ENCODE results near the gene SHISAL2A. TPM values are rescaled to one million over a fixed set of nuclear protein-coding genes. Genes with fewer than 3 reads are reported as not detected.
A peak's percentile ranks its signal among the peaks of the same experiment; 100 is the strongest.
"Not testable (repeated sequence)": the region's sequence is repeated elsewhere in the genome, so short reads cannot be mapped to it uniquely, and the experiment has no call there.

The SHISAL2A gene
- total RNA-seq, 2 donors from 2014 or later = 0.22 TPM; not detected in 1

DNA sequence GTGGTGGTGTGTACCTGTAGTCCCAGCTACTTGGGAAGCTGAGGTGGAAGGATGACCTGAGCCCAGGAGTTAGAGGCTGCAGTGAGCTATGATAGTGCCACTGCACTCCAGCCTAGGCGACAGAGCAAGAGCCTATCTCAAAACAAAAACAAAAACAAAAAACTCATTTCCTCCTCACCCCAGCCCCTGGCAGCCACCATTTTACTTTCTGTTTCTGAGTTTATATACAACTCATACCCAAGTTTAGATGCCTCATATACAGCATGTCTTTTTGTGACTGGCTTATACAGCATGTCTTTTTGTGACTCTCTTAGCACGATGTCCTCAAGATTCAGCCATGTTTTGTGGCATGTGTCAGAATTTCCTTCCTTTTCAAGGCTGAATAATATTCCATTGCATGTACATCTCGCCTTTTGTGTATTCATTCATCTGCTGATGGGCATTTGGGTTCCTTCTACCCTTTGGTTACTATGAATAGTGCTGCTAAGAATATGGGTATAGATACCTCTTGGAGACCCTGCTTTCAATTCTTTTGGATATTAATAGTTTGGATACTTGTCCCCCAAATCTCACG, 50.5 kb downstream of the SHISAL2A start:
- Histone ChIP-seq H3K4me3 (no peak overlapping the region), H3K27me3 (no peaks in the 10 kb centered on the region), H3K27ac (no peak overlapping the region), H3K36me3 (peaks cover 3% of the 10 kb centered on the region), H3K9me3 (no peaks in the 10 kb centered on the region), H3K4me1 (no peaks in the 10 kb centered on the region), H3K9ac (ENCODE audit: low read depth in 2 of 2, low read length in 2 of 2) (no peak overlapping the region)
- DNase-seq = no peak
- intact Hi-C loops (cut with DNase I) = no loop called here
- TF ChIP-seq, protein P1, sequence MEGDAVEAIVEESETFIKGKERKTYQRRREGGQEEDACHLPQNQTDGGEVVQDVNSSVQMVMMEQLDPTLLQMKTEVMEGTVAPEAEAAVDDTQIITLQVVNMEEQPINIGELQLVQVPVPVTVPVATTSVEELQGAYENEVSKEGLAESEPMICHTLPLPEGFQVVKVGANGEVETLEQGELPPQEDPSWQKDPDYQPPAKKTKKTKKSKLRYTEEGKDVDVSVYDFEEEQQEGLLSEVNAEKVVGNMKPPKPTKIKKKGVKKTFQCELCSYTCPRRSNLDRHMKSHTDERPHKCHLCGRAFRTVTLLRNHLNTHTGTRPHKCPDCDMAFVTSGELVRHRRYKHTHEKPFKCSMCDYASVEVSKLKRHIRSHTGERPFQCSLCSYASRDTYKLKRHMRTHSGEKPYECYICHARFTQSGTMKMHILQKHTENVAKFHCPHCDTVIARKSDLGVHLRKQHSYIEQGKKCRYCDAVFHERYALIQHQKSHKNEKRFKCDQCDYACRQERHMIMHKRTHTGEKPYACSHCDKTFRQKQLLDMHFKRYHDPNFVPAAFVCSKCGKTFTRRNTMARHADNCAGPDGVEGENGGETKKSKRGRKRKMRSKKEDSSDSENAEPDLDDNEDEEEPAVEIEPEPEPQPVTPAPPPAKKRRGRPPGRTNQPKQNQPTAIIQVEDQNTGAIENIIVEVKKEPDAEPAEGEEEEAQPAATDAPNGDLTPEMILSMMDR (IDR thresholded peaks at IDR 0.05) = no peak

DNA sequence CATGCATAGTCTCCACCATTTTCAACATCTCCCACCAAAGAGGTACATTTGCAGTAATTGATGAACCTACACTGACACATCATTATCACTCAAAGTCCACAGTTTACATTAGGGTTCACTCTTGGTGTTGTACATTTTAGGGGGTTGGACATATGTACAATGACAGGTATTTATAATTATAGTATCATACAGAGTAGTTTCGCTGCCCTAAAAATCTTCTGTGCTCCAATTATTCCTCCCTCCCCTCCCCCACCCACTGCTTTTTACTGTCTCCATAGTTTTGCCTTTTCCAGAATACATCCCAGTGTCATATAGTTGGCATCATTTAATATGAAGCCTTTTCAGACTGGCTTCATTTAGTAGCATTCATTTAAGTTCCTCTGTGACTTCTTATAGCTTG, 51.6 kb downstream of the SHISAL2A start:
- Histone ChIP-seq H3K9ac (ENCODE audit: low read depth in 2 of 2, low read length in 2 of 2) (no peak overlapping the region), H3K4me1 (no peaks in the 10 kb centered on the region), H3K36me3 (peaks cover 3% of the 10 kb centered on the region), H3K27ac (no peak overlapping the region), H3K27me3 (no peaks in the 10 kb centered on the region), H3K9me3 (no peaks in the 10 kb centered on the region), H3K4me3 (no peak overlapping the region)
- DNase-seq = no peak
- intact Hi-C loops (cut with DNase I) = no loop called here
- TF ChIP-seq, protein P1 (IDR thresholded peaks at IDR 0.05) = no peak

DNA sequence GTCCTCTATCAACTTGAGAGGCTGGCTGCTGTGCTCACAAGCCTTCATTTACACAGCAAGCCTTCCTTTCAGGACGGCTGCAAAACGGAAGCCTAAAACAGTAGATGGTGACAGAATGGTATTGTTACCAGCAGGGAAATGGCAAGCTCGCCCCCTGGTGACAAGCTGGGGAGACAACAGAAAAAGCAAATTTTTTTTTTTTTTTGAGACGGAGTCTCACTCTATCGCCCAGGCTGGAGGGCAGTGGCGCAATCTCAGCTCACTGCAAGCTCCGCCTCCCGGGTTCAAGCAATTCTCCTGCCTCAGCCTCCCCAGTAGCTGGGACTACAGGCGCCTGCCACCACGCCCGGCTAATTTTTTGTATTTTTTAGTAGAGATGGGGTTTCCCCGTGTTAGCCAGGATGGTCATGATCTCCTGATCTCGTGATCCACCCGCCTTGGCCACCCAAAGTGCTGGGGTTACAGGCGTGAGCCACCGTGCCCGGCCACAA, 53.3 kb downstream of the SHISAL2A start:
- H3K9me3 ChIP-seq; H3K27me3 ChIP-seq; H3K36me3 ChIP-seq; H3K9ac ChIP-seq (ENCODE audit: low read depth in 2 of 2, low read length in 2 of 2); H3K27ac ChIP-seq; H3K4me3 ChIP-seq; H3K4me1 ChIP-seq; intact Hi-C loops (cut with DNase I): not testable (repeated sequence)
- TF ChIP-seq, protein P1 (IDR thresholded peaks at IDR 0.05) = peak; percentile 69
- DNase-seq = peak; percentile 66

DNA sequence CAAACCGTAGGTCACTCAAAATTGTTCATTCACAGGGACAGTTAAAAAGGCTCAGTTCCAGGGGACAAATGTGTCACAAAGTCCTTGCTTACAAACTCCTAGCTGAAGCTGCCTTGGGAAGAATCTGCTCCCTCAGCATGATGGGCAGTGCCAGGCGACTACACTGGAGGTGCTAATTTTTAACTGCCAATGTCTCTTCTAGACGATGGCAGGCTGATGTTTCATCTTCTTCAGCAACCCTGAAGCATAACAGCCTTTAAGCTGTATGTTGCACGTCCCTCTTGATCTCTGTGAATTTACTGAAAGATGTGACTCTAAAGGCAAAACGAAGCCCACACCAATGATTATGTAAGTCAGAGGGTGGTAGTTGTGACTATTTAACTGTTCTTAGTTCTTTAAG, 53.9 kb downstream of the SHISAL2A start:
- intact Hi-C loops (cut with DNase I) = no loop called here
- H3K27ac ChIP-seq = no peak overlapping the region
- no peaks in the 10 kb centered on the region for H3K27me3 ChIP-seq
- H3K9ac ChIP-seq (ENCODE audit: low read depth in 2 of 2, low read length in 2 of 2) = no peak overlapping the region
- no peaks in the 10 kb centered on the region for H3K4me1 ChIP-seq
- no peak for DNase-seq
- TF ChIP-seq, protein P1 (IDR thresholded peaks at IDR 0.05) = no peak
- no peak overlapping the region for H3K4me3 ChIP-seq
- H3K9me3 ChIP-seq = no peaks in the 10 kb centered on the region
- H3K36me3 ChIP-seq = peaks cover 3% of the 10 kb centered on the region

DNA sequence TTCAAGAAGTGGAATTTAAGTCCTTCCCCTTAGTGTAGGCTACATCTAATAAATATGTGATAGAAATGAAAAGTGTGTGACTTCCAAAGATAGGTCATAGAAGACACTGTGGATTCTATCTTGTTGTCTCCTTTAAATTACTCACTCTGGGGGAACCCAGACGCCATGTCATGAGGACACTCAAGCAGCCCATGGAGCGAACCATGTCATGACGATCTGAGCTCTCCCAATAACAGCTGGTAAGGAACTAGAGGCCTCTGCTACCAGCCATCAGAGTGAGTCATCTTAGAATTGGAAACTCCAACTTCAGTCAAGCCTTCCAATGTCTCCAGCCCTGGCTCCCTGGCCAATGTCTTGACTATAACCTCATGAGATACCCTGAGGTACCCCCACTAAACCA, 58.9 kb downstream of the SHISAL2A start:
- TF ChIP-seq, protein P1 (IDR thresholded peaks at IDR 0.05) = no peak
- Histone ChIP-seq H3K27me3 (no peaks in the 10 kb centered on the region), H3K4me1 (no peaks in the 10 kb centered on the region)

More for the DNA sequence above, 58.9 kb downstream of the SHISAL2A start:
- no peak overlapping the region for H3K27ac ChIP-seq
- H3K9me3 ChIP-seq = no peaks in the 10 kb centered on the region
- intact Hi-C loops (cut with DNase I) = loop anchor here (10.0 kb wide), 1 partner anchor 233 kb away; the partner anchor contains the start of genes ECHDC2 and SCP2
- no peak for DNase-seq
- no peak overlapping the region for H3K4me3 ChIP-seq
- H3K36me3 ChIP-seq = peaks cover 3% of the 10 kb centered on the region
- H3K9ac ChIP-seq (ENCODE audit: low read depth in 2 of 2, low read length in 2 of 2) = no peak overlapping the region

Data from colonic mucosa (tissue), 4 donors.